ENCODE results near the gene TRIP12. TPM values are rescaled to one million over a fixed set of nuclear protein-coding genes. Genes with fewer than 3 reads are reported as not detected.

Gene TRIP12
- total and polyA plus RNA-seq, 2 of the 4 experiments (the other 2 are of a cell fraction), result 51.6 to 209 TPM

GRCh38 chr2:229917793-229918192, 4.0 kb downstream of the TRIP12 start:
- in situ Hi-C loops (cut with MboI; ENCODE audit: low sequenced_read_pairs), result no loop called here
- Histone ChIP-seq H2AK5ac (ENCODE audit: low read depth, low read length) (no peak overlapping the region), H3K4me1 (ENCODE audit: control insufficient read depth, insufficient read depth, low read length) (peaks cover 3% of the 10 kb centered on the region; the same call in 1 of the 2 replicates), H3K4me3 (ENCODE audit: insufficient read depth, low read depth, low read length) (no peak overlapping the region), H3K23ac (ENCODE audit: low read depth, low read length) (no peak overlapping the region), H3K79me1 (ENCODE audit: low read depth in 1 of 2, low read length in 2 of 2) (peaks cover 0 to 30% of the 10 kb centered on the region in 2 experiments; a peak in 2 of 4 replicates), H4K8ac (ENCODE audit: low read depth in 2 of 2, low read length in 2 of 2) (no peak overlapping the region), H2BK15ac (ENCODE audit: low read depth, low read length) (no peak overlapping the region), H3K14ac (replicated peaks; ENCODE audit: low read depth, low read length) (no peak overlapping the region), H3K9me3 (ENCODE audit: control insufficient read depth, insufficient read depth, low read length) (no peaks in the 10 kb centered on the region), H4K20me1 (ENCODE audit: insufficient read depth, low read length) (peaks cover 80% of the 10 kb centered on the region), H3K4me2 (ENCODE audit: low read depth, low read length) (no peak overlapping the region), H3K36me3 (ENCODE audit: control insufficient read depth, insufficient read depth, low read length) (peaks cover 13% of the 10 kb centered on the region), H2BK20ac (ENCODE audit: low read depth, low read length) (no peak overlapping the region), H2BK120ac (ENCODE audit: low read depth, low read length) (no peak overlapping the region), H2BK5ac (ENCODE audit: low read depth, low read length, poor library complexity, severe bottlenecking) (no peak overlapping the region), H3K27me3 (ENCODE audit: control insufficient read depth, insufficient read depth, low read length) (no peaks in the 10 kb centered on the region), H3K9me1 (ENCODE audit: insufficient read depth, low read length) (peaks cover 4% of the 10 kb centered on the region; the same call in 1 of the 2 replicates), H3K56ac (ENCODE audit: extremely low read depth, insufficient read depth, low read length) (no peak overlapping the region), H3K9ac (ENCODE audit: low read depth, low read length) (no peak overlapping the region), H4K5ac (ENCODE audit: low read depth, low read length) (no peak overlapping the region), H3K27ac (ENCODE audit: insufficient read depth, low read length) (no peak overlapping the region), H3K18ac (ENCODE audit: low read depth, low read length) (no peak overlapping the region), H4K91ac (ENCODE audit: insufficient read depth, low read depth, low read length) (no peak overlapping the region), H2AFZ (replicated peaks; ENCODE audit: low read length, poor library complexity) (no peak overlapping the region), H3K4ac (ENCODE audit: low read depth, low read length) (no peak overlapping the region), H2AK9ac (replicated peaks; ENCODE audit: low read depth, low read length, poor library complexity) (no peak overlapping the region)
- DNase-seq (no peak), ATAC-seq (ENCODE audit: low read depth) (no peak)
- POLR2A ChIA-PET (ENCODE audit: unreplicated experiment), result no interaction called here
- no CpG with 5 or more reads among the region's 5 CpGs for WGBS, 2 experiments (ENCODE audit: extremely low coverage in 2 of 2, insufficient read length in 1 of 2)
- dilution Hi-C loops (cut with HindIII; ENCODE audit: low sequenced_read_pairs, unreplicated experiment), result no loop called here
- no peak for TF ChIP-seq RAD21 (IDR thresholded peaks at IDR 0.05; ENCODE audit: low read length)
- no peak for TF ChIP-seq MXI1 (IDR thresholded peaks at IDR 0.05; ENCODE audit: borderline replicate concordance, low read depth, low read length)
- no peak for TF ChIP-seq CTCF (conservative IDR thresholded peaks at IDR 0.05; ENCODE audit: low read depth, low read length)
- TF ChIP-seq FOS (IDR thresholded peaks at IDR 0.05; ENCODE audit: low read depth, low read length), result no peak
- no peak for TF ChIP-seq NFE2L2 (IDR thresholded peaks at IDR 0.05; ENCODE audit: low read depth, low read length)
- TF ChIP-seq CEBPB (IDR thresholded peaks at IDR 0.05; ENCODE audit: low read depth, low read length), result no peak
- no peak for TF ChIP-seq RCOR1 (IDR thresholded peaks at IDR 0.05; ENCODE audit: insufficient replicate concordance, low read length)
- no peak for TF ChIP-seq SMC3 (IDR thresholded peaks at IDR 0.05; ENCODE audit: low read depth, low read length)
- no peak for TF ChIP-seq BHLHE40 (IDR thresholded peaks at IDR 0.05; ENCODE audit: low read depth, low read length)
- TF ChIP-seq MAZ (IDR thresholded peaks at IDR 0.05; ENCODE audit: borderline replicate concordance, low read depth, low read length), result no peak
- no peak for TF ChIP-seq CHD1 (IDR thresholded peaks at IDR 0.05; ENCODE audit: low read depth, low read length)
- no peak for TF ChIP-seq MAFK (IDR thresholded peaks at IDR 0.05; ENCODE audit: low read depth, low read length)
- no peak for TF ChIP-seq USF2 (IDR thresholded peaks at IDR 0.05; ENCODE audit: low read depth, low read length)
- no peak for TF ChIP-seq POLR2A (IDR thresholded peaks at IDR 0.05; ENCODE audit: low read depth, low read length)
- no peak for TF ChIP-seq RFX5 (IDR thresholded peaks at IDR 0.05; ENCODE audit: low read depth, low read length)
- intact Hi-C loops (cut with micrococcal nuclease), result no loop called here
- CTCF ChIA-PET, result interaction anchor here (1.0 kb wide), 1 partner anchor 137 kb away, joined by 3 read pairs; no protein-coding TSS in a partner anchor
- BruUV-seq (replicated peaks), result no TSS peak
